HepG2 (cell line): ENCODE data around the gene NSMCE4A. TPM values are rescaled to one million over a fixed set of nuclear protein-coding genes. Genes with fewer than 3 reads are reported as not detected.

Experiments used
- ATAC-seq: fragments of 200-7000 bp; cut with Tn5 transposase; 3 replicates; pipeline ENCODE4 v1.9.1; 2020; ENCODE audit warnings: mild to moderate bottlenecking, moderate library complexity
- BruUV-seq: library from RNA; stranded (reverse); fragments of 400-500 nt; replicated peaks from 2 replicates; lab custom pipeline; 2021; lab: Mats Ljungman, UMichigan
- CTCF ChIA-PET: fragments of 300-600 bp; formaldehyde crosslinking; extraction: SDS; loops from one replicate; lab custom pipeline; 2021; ENCODE audit warnings: low total read pairs, inconsistent platforms, low intra/inter-chr PET ratio; lab: Yijun Ruan, JAX
- POLR2A ChIA-PET: fragments of 350-600 bp; sonication (Branson Sonifier 250); formaldehyde crosslinking; loops from one replicate; lab custom pipeline; 2020; ENCODE audit warnings: antibody characterized with exemption, inconsistent platforms; lab: Yijun Ruan, JAX
- DNase-seq: peaks from one replicate; pipeline ENCODE4 v3.0.0-alpha.2; 2015; ENCODE audit warnings: low spot score
- FAIRE-seq: peaks from 3 replicates; lab custom pipeline; 2011; peaks lifted over from hg19 to GRCh38; lab: Jason Lieb, UNC
- H2AFZ ChIP-seq: one replicate; pipeline ENCODE4 v1.6.1; 2011; ENCODE audit warnings: low read length, inconsistent platforms
- H3K27ac ChIP-seq: fragments of 300-600 bp; 3 replicates; pipeline ENCODE4 v1.8.0; 2011; ENCODE audit warnings: mixed run types, mild to moderate bottlenecking, mixed read lengths, low read length, inconsistent platforms; ENCODE audit not compliant: insufficient read depth; ENCODE audit errors: extremely low read length
- H3K27me3 ChIP-seq, 2 experiments: fragments of 200-600 bp in 1 of 2; 2 replicates in 1 of 2; 3 replicates in 1 of 2; pipeline versions ENCODE4 v1.6.0 to v1.8.0; 2011; ENCODE audit warnings: low read length in 2 of 2, mild to moderate bottlenecking in 2 of 2, moderate library complexity in 2 of 2, inconsistent platforms in 1 of 2; ENCODE audit not compliant: insufficient read depth in 2 of 2, control insufficient read depth in 1 of 2
- H3K36me3 ChIP-seq, 2 experiments: fragments of 200-600 bp in 1 of 2; replicated peaks in 1 of 2; 2 replicates in 1 of 2; 3 replicates in 1 of 2; pipeline versions ENCODE4 v1.5.1 to v1.8.0; 2011; ENCODE audit warnings: low read length in 2 of 2, inconsistent platforms in 1 of 2; ENCODE audit not compliant: insufficient read depth in 2 of 2, control insufficient read depth in 1 of 2
- H3K4me1 ChIP-seq: 2 replicates; pipeline ENCODE4 v1.5.1; 2012; ENCODE audit warnings: low read length, inconsistent platforms; ENCODE audit not compliant: insufficient read depth
- H3K4me2 ChIP-seq: 2 replicates; pipeline ENCODE4 v1.6.0; 2011; ENCODE audit warnings: low read depth, low read length, inconsistent platforms
- H3K4me3 ChIP-seq, 3 experiments: fragments of 200-600 bp in 1 of 3; sonication (generic), shearing (Covaris generic) in 1 of 3; replicated peaks in 1 of 3; 2 replicates each; pipeline ENCODE4 v1.5.1; 2011 to 2016; ENCODE audit warnings: low read length in 3 of 3, inconsistent platforms in 2 of 3, low read depth in 2 of 3, mild to moderate bottlenecking in 2 of 3, control low read depth in 1 of 3, mixed read lengths in 1 of 3; ENCODE audit not compliant: insufficient read depth in 1 of 3
- H3K79me2 ChIP-seq: one replicate; pipeline ENCODE4 v1.6.1; 2011; ENCODE audit warnings: low read length, inconsistent platforms; ENCODE audit not compliant: insufficient read depth
- H3K9ac ChIP-seq: 2 replicates; pipeline ENCODE4 v1.6.0; 2011; ENCODE audit warnings: mild to moderate bottlenecking, low read depth, low read length, inconsistent platforms; ENCODE audit not compliant: insufficient read depth
- H3K9me3 ChIP-seq: 2 replicates; pipeline ENCODE4 v1.5.1; 2012; ENCODE audit warnings: mild to moderate bottlenecking, low read length
- H4K20me1 ChIP-seq: 2 replicates; pipeline ENCODE4 v1.6.0; 2011; ENCODE audit warnings: inconsistent platforms, mild to moderate bottlenecking, low read length, moderate library complexity; ENCODE audit not compliant: insufficient read depth
- BHLHE40 ChIP-seq: IDR thresholded peaks from 2 replicates; pipeline ENCODE4 v1.6.1; 2011; ENCODE audit warnings: low read length, improper control_type of control experiment
- CHCHD3 ChIP-seq: sonication (generic); formaldehyde crosslinking; IDR thresholded peaks from 2 replicates; pipeline ENCODE4 v1.8.0; 2022; ENCODE audit warnings: mild to moderate bottlenecking, missing genetic modification reagents, moderate library complexity
- HINFP ChIP-seq: sonication (generic); formaldehyde crosslinking; IDR thresholded peaks from 2 replicates; pipeline ENCODE4 v1.4.0; 2020; ENCODE audit warnings: low read depth, mild to moderate bottlenecking, missing genetic modification reagents
- HMGA1 ChIP-seq: sonication (generic); formaldehyde crosslinking; conservative IDR thresholded peaks from 2 replicates; pipeline ENCODE4 v1.4.0; 2020; ENCODE audit warnings: missing genetic modification reagents
- HNRNPK ChIP-seq: fragments of 200-400 bp; formaldehyde crosslinking; IDR thresholded peaks from 2 replicates; pipeline ENCODE4 v1.6.1; 2018; ENCODE audit warnings: low read length, low read depth, moderate library complexity, mild to moderate bottlenecking; ENCODE audit not compliant: poor library complexity, severe bottlenecking
- ZBTB7B ChIP-seq: sonication (generic); formaldehyde crosslinking; IDR thresholded peaks from 2 replicates; pipeline ENCODE4 v1.4.0; 2020; ENCODE audit warnings: missing genetic modification reagents
- ZFP37 ChIP-seq: sonication (generic); formaldehyde crosslinking; IDR thresholded peaks from 2 replicates; pipeline ENCODE4 v1.4.0; 2020; ENCODE audit warnings: missing genetic modification reagents, borderline replicate concordance
- ZFX ChIP-seq: sonication (generic); formaldehyde crosslinking; IDR thresholded peaks from 2 replicates; pipeline ENCODE4 v1.4.0; 2020; ENCODE audit warnings: mild to moderate bottlenecking, low read depth, missing genetic modification reagents, moderate library complexity
- ZMYM2 ChIP-seq: sonication (generic); formaldehyde crosslinking; IDR thresholded peaks from 2 replicates; pipeline ENCODE4 v1.8.0; 2022; ENCODE audit warnings: mild to moderate bottlenecking, missing genetic modification reagents
- ZNF513 ChIP-seq: sonication (generic); formaldehyde crosslinking; conservative IDR thresholded peaks from 2 replicates; pipeline ENCODE4 v1.5.0; 2020; ENCODE audit warnings: missing genetic modification reagents
- ZNF530 ChIP-seq: sonication (generic); formaldehyde crosslinking; IDR thresholded peaks from 2 replicates; pipeline ENCODE4 v1.5.0; 2020; ENCODE audit warnings: low read depth, mild to moderate bottlenecking, missing genetic modification reagents
- ZNF556 ChIP-seq: sonication (generic); formaldehyde crosslinking; IDR thresholded peaks from 2 replicates; pipeline ENCODE4 v1.4.0; 2020; ENCODE audit warnings: mild to moderate bottlenecking, missing genetic modification reagents, borderline replicate concordance
- ZNF605 ChIP-seq: sonication (generic); formaldehyde crosslinking; IDR thresholded peaks from 2 replicates; pipeline ENCODE4 v1.8.0; 2022; ENCODE audit warnings: mild to moderate bottlenecking, missing genetic modification reagents
- ZSCAN29 ChIP-seq: sonication (generic); formaldehyde crosslinking; conservative IDR thresholded peaks from 2 replicates; pipeline ENCODE4 v1.4.0; 2020; ENCODE audit warnings: mild to moderate bottlenecking, missing genetic modification reagents
- WGBS: methylation state at CpG from one replicate; pipeline ENCODE4 v1.1.6; 2017; ENCODE audit warnings: low lambda C conversion rate; 5-methylcytosine and 5-hydroxymethylcytosine counted together
- in situ Hi-C: cut with HindIII; loops from 2 replicates; pipeline ENCODE4 v1.10.0; 2017; ENCODE audit warnings: low pct_unique_long_range_greater_than_20kb; ENCODE audit not compliant: extremely low pct_ligation_motif_present
- intact Hi-C: fragments of 100-400 bp; cut with micrococcal nuclease; formaldehyde crosslinking; loops from one replicate; pipeline ENCODE4 v1.10.0; 2022; ENCODE audit not compliant: unreplicated experiment
- polyA plus RNA-seq, 8 experiments: library from polyadenylated mRNA; depleted of rRNA in 3 of 8; stranded (reverse) in 7 of 8; unstranded in 1 of 8; fragments of >200 nt; fragmentation: Illumina TruSeq in 4 of 8; extraction: Trizol in 4 of 8; gene quantifications; 2 replicates each; pipeline versions ENCODE4 v1.2.1 to v1.2.3, GENCODE V29; 2011 to 2016; ENCODE audit warnings: low read depth in 4 of 8, missing spikeins in 1 of 8, mixed read lengths in 1 of 8; ENCODE audit not compliant: insufficient read depth in 1 of 8
- total RNA-seq, 5 experiments: library from RNA; depleted of rRNA; stranded (reverse); fragments of >200 nt; fragmentation: Illumina TruSeq; extraction: Trizol; gene quantifications; 2 replicates each; pipeline ENCODE4 v1.2.3, GENCODE V29; 2016; ENCODE audit warnings: low read depth in 1 of 5

Gene NSMCE4A
- total and polyA plus RNA-seq, 2 of the 13 experiments (the other 11 are each of a cell fraction or from before 2014, with no cell fraction given): 61.1 to 91.6 TPM

- intact Hi-C loops (loop anchor here (2.0 kb wide), 2 partner anchors 45 to 137 kb away; no protein-coding TSS in a partner anchor), in situ Hi-C loops (no loop called here)
- peak overlapping the region; percentile 9 for H2AFZ ChIP-seq
- peaks cover 17% of the 10 kb centered on the region for H3K79me2 ChIP-seq
- 75% methylated on average over 13 of the region's 21 CpGs for WGBS
- peak overlapping the region; percentile 90 for H3K4me2 ChIP-seq
- no TSS peak for BruUV-seq
- CTCF ChIA-PET: no interaction called here
- peaks cover 27% of the 10 kb centered on the region for H3K4me1 ChIP-seq
- POLR2A ChIA-PET: interaction anchor here (0.6 to 2.3 kb wide), 4 partner anchors 40 to 138 kb away, joined by 3 to 14 read pairs (median 5); partner anchors contain the start of gene ATE1
- peak overlapping the region; percentile 69 to 89 (median 83); a peak in 5 of 6 replicates for H3K4me3 ChIP-seq
- FAIRE-seq (no peak), DNase-seq (no peak), ATAC-seq (peak; percentile 43; the same call in 2 of the 3 replicates)
- H3K9ac ChIP-seq: peak overlapping the region; percentile 89
- peaks cover 4% of the 10 kb centered on the region; the same call in 1 of the 2 replicates for H3K9me3 ChIP-seq
- peak overlapping the region; percentile 97 for H3K27ac ChIP-seq
- H3K27me3 ChIP-seq: no peaks in the 10 kb centered on the region
- H4K20me1 ChIP-seq: no peaks in the 10 kb centered on the region
- peaks cover under 1 to 4% of the 10 kb centered on the region in 2 experiments; a peak in 4 of 5 replicates for H3K36me3 ChIP-seq
- TF ChIP-seq ZNF605 (CRISPR knock-in tag) (no peak), ZMYM2 (CRISPR knock-in tag) (no peak), ZNF530 (CRISPR knock-in tag) (no peak), HINFP (CRISPR knock-in tag) (no peak), HNRNPK (no peak), ZFP37 (no peak), ZSCAN29 (CRISPR knock-in tag) (0 out of 2 replicates have a peak, but pooled peaks have one; percentile 7), BHLHE40 (0 out of 2 replicates have a peak, but pooled peaks have one; percentile 13), ZNF556 (CRISPR knock-in tag) (peak; percentile 55; the same call in 1 of the 2 replicates), ZBTB7B (CRISPR knock-in tag) (0 out of 2 replicates have a peak, but pooled peaks have one; percentile 30), CHCHD3 (CRISPR knock-in tag) (peak; percentile 42; the same call in 1 of the 2 replicates), ZFX (CRISPR knock-in tag) (no peak), ZNF513 (CRISPR knock-in tag) (no peak), HMGA1 (CRISPR knock-in tag) (no peak)
These were observed 474 bp upstream of the NSMCE4A start for GRCh38 chr10:121975295-121976086.
